ENCODE data around the gene SPNS2.

The SPNS2 gene

GRCh38 chr17:4542726-4543191 lies 44.1 kb downstream of the SPNS2 start:
- no peak for TF ChIP-seq CTCF (conservative IDR thresholded peaks at IDR 0.05; ENCODE audit: low read depth, low read length)
- no peak for DNase-seq (ENCODE audit: low read depth)
- no peak overlapping the region for H3K4me3 ChIP-seq (ENCODE audit: low read length)

- no peak overlapping the region for H3K4me3 ChIP-seq (ENCODE audit: low read length)
- DNase-seq (ENCODE audit: low read depth), result no peak
- no peak for TF ChIP-seq CTCF (conservative IDR thresholded peaks at IDR 0.05; ENCODE audit: low read depth, low read length)
These were observed 44.9 kb downstream of the SPNS2 start for GRCh38 chr17:4543557-4544026.

- H3K4me3 ChIP-seq (ENCODE audit: low read length), result no peak overlapping the region
- no peak for TF ChIP-seq CTCF (conservative IDR thresholded peaks at IDR 0.05; ENCODE audit: low read depth, low read length)
- no peak for DNase-seq (ENCODE audit: low read depth)
These were observed 45.7 kb downstream of the SPNS2 start for GRCh38 chr17:4544135-4544950.

GRCh38 chr17:4544951-4545216 lies 46.2 kb downstream of the SPNS2 start:
- no peak for TF ChIP-seq CTCF (conservative IDR thresholded peaks at IDR 0.05; ENCODE audit: low read depth, low read length)
- H3K4me3 ChIP-seq (ENCODE audit: low read length), result no peak overlapping the region
- no peak for DNase-seq (ENCODE audit: low read depth)

GRCh38 chr17:4545217-4545951 lies 46.7 kb downstream of the SPNS2 start:
- no peak for DNase-seq (ENCODE audit: low read depth)
- TF ChIP-seq CTCF (conservative IDR thresholded peaks at IDR 0.05; ENCODE audit: low read depth, low read length), result no peak
- no peak overlapping the region for H3K4me3 ChIP-seq (ENCODE audit: low read length)

GRCh38 chr17:4547118-4547906 lies 48.6 kb downstream of the SPNS2 start:
- no peak for DNase-seq (ENCODE audit: low read depth)
- TF ChIP-seq CTCF (conservative IDR thresholded peaks at IDR 0.05; ENCODE audit: low read depth, low read length), result no peak
- no peak overlapping the region for H3K4me3 ChIP-seq (ENCODE audit: low read length)
